C4-2B (cell line): Measurements from ENCODE around the gene SLC25A21.

Source experiments
- CTCF ChIP-seq: fragments of 450-650 bp; conservative IDR thresholded peaks from 2 replicates; pipeline ENCODE4 v1.5.1; 2017; ENCODE audit warnings: mild to moderate bottlenecking
- ZFX ChIP-seq: fragments of 450-650 bp; IDR thresholded peaks from 2 replicates; pipeline ENCODE4 v1.6.1; 2017

GRCh38 chr14:37021390-37021789 lies 151.0 kb downstream of the SLC25A21 start:
- TF ChIP-seq CTCF (no peak), ZFX (no peak)
